PC-3 (cell line): ENCODE data around the gene SPEF2.

Experiments used
- EZH2 ChIP-seq: fragments of 300-600 bp; sonication (generic); IDR thresholded peaks from one replicate; pipeline ENCODE4 v1.6.1; 2017; ENCODE audit warnings: antibody characterized with exemption, mild to moderate bottlenecking, low read length; ENCODE audit not compliant: unreplicated experiment
- EZH2phosphoT487 ChIP-seq: fragments of 300-600 bp; sonication (generic); IDR thresholded peaks from 2 replicates; pipeline ENCODE4 v1.6.1; 2018; ENCODE audit warnings: mild to moderate bottlenecking, antibody characterized with exemption, low read length, borderline replicate concordance
- TF ChIP-seq, protein P1 (sequence below): fragments of 300-600 bp; sonication (generic); conservative IDR thresholded peaks from 2 replicates; pipeline ENCODE4 v1.5.1; 2017; ENCODE audit warnings: antibody characterized with exemption, low read depth, mild to moderate bottlenecking, low read length

DNA sequence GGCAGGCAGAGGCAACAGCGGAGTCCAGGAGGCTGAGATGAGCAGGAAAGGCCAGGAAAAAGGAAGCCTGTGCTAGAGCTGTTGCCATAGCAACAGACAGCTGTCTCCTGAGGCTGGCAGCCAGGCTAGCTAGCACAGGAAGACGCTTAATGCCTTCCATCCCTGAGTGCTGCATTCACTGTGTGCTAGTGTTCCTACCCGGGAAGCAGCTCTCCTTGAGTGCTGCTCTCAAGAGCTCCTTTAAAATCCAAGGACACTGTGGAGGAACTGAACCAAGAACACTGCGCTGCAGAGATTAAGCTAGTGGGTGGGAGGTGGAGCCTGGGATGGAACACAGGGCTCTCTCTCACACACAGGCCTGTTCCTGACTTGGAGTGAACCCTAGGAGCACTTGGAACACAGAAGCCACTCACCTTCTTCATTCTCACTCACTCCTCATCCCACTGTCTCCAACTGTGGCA lies 185.6 kb downstream of the SPEF2 start:
- TF ChIP-seq, protein P1, sequence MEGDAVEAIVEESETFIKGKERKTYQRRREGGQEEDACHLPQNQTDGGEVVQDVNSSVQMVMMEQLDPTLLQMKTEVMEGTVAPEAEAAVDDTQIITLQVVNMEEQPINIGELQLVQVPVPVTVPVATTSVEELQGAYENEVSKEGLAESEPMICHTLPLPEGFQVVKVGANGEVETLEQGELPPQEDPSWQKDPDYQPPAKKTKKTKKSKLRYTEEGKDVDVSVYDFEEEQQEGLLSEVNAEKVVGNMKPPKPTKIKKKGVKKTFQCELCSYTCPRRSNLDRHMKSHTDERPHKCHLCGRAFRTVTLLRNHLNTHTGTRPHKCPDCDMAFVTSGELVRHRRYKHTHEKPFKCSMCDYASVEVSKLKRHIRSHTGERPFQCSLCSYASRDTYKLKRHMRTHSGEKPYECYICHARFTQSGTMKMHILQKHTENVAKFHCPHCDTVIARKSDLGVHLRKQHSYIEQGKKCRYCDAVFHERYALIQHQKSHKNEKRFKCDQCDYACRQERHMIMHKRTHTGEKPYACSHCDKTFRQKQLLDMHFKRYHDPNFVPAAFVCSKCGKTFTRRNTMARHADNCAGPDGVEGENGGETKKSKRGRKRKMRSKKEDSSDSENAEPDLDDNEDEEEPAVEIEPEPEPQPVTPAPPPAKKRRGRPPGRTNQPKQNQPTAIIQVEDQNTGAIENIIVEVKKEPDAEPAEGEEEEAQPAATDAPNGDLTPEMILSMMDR: no peak
- TF ChIP-seq EZH2phosphoT487 (no peak), EZH2 (no peak)
